Measurements from ENCODE around the gene FGD5. TPM values are rescaled to one million over a fixed set of nuclear protein-coding genes. Genes with fewer than 3 reads are reported as not detected.

The FGD5 gene
- total RNA-seq, 1 donor: 0.18 TPM

DNA sequence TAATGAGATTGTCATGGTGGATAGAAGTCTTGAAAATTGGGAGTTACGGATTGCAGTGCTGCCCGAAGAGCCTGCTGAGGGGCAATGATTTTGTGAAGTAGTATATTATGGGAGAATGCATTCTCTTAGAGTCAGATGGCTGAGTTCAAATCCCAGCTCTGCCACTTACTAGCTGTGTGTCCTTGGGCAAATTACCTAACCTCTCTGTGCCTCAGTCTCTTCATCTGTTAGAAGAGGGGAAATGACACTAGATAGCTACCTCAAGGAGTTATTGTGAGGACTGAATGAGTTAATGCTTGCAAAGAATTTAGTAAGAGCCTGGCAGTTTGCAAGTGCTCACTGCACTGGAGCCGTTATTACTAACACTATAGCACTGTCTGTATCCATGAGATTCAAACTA, 15.4 kb downstream of the FGD5 start:
- DNase-seq (ENCODE audit: low read depth): no peak
- H3K4me3 ChIP-seq (ENCODE audit: low read depth, low read length): no peak overlapping the region
- TF ChIP-seq CTCF (IDR thresholded peaks at IDR 0.05; ENCODE audit: insufficient read depth, low read length): no peak

DNA sequence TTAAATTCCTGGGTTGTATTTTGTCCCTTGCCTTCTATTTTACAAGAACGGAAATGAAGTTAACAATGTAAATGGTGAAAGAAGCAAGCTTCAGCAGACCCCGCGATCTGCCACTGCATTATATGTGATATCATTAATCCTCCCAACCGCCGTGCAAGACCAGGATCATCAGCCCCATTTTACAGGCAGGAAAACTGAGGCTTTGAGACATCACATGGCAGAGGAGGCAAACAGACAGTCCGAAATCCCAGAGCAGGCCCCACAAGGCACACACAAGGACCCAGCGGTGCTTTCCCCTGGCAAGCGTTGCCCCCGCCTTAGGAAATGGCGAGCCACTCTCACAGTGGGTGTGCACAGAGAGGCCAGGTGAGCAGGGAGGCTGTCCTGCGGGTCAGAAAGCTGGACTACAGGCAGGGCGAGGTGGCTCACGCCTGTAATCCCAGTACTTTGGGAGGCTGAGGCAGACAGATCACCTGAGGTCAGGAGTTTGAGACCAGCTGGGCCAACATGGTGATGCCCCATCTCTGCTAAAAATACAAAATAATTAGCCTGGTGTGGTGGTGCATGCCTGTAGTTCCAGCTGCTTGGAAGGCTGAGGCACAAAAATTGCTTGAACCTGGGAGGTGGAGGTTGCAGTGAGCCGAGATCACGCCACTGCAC, 16.2 kb downstream of the FGD5 start:
- no peak for TF ChIP-seq CTCF (IDR thresholded peaks at IDR 0.05; ENCODE audit: insufficient read depth, low read length)
- no peak overlapping the region for H3K4me3 ChIP-seq (ENCODE audit: low read depth, low read length)
- no peak for DNase-seq (ENCODE audit: low read depth)

- H3K4me3 ChIP-seq (ENCODE audit: low read depth, low read length): no peak overlapping the region
- DNase-seq (ENCODE audit: low read depth): peak; percentile 15
- no peak for TF ChIP-seq CTCF (IDR thresholded peaks at IDR 0.05; ENCODE audit: insufficient read depth, low read length)
Observed at GRCh38 chr3:14836049-14836468, 17.3 kb downstream of the FGD5 start.

DNA sequence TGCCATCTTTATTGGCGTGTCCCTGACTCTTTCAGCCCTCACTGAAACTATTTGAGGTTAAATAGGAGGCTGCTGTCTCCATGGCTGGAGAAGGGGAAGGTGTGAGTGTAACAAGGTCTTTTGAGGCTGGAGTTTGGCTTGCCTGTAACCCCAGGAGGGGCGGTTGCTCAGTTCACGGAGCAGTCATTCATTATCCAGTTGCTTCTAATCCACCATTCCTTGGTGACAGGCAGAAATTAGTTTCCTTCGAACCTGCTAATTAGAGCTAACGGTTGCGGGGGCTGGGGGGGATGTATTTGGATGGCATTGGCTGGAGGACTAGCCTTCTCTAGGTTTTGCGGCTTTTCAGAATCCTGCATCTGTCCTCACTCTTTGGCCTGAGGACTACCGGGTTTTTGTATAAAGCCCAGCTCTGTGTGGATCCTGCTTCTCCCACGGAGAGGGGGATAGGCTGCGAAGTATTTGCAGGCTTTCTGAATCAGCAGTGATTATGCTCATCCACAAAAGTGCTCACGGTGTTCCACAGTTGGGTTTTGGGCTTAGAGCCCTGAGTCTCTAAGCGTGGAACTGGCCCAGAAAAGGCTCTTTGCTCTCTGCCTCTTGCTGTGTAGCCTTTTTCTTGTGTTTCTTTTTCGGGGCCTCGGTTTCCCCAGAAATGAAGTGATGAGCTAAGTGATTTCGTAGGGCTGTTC, 18.6 kb downstream of the FGD5 start:
- no peak for DNase-seq (ENCODE audit: low read depth)
- H3K4me3 ChIP-seq (ENCODE audit: low read depth, low read length): no peak overlapping the region
- no peak for TF ChIP-seq CTCF (IDR thresholded peaks at IDR 0.05; ENCODE audit: insufficient read depth, low read length)

DNA sequence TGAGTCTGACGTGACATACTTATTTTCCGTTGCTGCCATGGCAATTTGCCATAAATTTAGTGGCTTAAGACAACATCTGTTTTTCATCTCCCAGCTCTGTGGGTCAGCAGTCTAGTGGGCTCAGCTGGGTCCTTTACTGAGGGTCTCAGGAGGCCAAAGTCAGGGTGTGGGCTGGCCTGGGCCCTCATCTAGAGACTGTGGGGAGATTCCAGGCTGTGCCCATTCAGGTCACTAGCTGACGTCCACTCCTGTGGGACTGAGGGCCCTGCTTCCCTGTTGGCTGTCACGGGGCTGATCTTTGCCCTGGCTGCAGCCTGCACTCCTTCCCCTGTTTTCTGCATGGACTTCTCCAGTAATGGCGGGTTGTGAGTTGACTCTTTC, 19.1 kb downstream of the FGD5 start:
- no peak overlapping the region for H3K4me3 ChIP-seq (ENCODE audit: low read depth, low read length)
- no peak for TF ChIP-seq CTCF (IDR thresholded peaks at IDR 0.05; ENCODE audit: insufficient read depth, low read length)
- DNase-seq (ENCODE audit: low read depth): peak; percentile 12

DNA sequence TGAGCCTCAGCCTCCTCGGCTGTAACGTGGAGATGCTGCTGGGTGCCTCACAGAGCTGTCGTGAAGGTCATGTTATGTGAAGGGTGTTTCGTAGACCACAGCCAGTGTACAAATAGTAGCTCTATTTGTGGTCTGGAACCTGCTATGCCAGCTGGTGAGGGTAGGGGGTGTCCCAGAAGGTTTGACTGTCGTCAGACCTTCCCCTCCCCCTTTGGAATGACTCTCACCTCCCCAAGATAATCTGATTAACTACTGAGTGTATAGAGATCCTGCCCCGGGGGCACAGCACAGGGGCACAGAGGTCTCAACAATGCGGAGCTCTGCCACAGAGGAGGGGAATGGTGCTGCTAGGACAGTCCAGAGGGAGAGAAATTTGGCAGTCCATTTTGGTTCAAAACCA, 20.5 kb downstream of the FGD5 start:
- TF ChIP-seq CTCF (IDR thresholded peaks at IDR 0.05; ENCODE audit: insufficient read depth, low read length): no peak
- no peak for DNase-seq (ENCODE audit: low read depth)

More for the DNA sequence above, 20.5 kb downstream of the FGD5 start:
- no peak overlapping the region for H3K4me3 ChIP-seq (ENCODE audit: low read depth, low read length)

Data from fibroblast of the aortic adventitia (primary cell).